Fibroblast of villous mesenchyme (primary cell): ENCODE results near the gene SLC16A3. TPM values are rescaled to one million over a fixed set of nuclear protein-coding genes. Genes with fewer than 3 reads are reported as not detected.
"Not testable (repeated sequence)": the region's sequence is repeated elsewhere in the genome, so short reads cannot be mapped to it uniquely, and the experiment has no call there.

Source experiments
- DNase-seq: peaks from one replicate; pipeline ENCODE4 v3.0.0-alpha.2; 2010; ENCODE audit warnings: low read depth
- H3K4me3 ChIP-seq: 2 replicates; pipeline ENCODE4 v1.5.1; 2011; ENCODE audit warnings: low read depth, mild to moderate bottlenecking, low read length
- total RNA-seq: library from RNA; depleted of rRNA; stranded (reverse); fragments of >200 nt; gene quantifications from 2 replicates; pipeline ENCODE4 v1.2.3, GENCODE V29; 2012
- TF ChIP-seq, protein P1 (sequence below): IDR thresholded peaks from 2 replicates; pipeline ENCODE4 v1.5.1; 2012; ENCODE audit warnings: low read depth, mild to moderate bottlenecking, low read length; ENCODE audit not compliant: insufficient read depth

Gene SLC16A3
- total RNA-seq, 1 donor = 174 TPM

DNA sequence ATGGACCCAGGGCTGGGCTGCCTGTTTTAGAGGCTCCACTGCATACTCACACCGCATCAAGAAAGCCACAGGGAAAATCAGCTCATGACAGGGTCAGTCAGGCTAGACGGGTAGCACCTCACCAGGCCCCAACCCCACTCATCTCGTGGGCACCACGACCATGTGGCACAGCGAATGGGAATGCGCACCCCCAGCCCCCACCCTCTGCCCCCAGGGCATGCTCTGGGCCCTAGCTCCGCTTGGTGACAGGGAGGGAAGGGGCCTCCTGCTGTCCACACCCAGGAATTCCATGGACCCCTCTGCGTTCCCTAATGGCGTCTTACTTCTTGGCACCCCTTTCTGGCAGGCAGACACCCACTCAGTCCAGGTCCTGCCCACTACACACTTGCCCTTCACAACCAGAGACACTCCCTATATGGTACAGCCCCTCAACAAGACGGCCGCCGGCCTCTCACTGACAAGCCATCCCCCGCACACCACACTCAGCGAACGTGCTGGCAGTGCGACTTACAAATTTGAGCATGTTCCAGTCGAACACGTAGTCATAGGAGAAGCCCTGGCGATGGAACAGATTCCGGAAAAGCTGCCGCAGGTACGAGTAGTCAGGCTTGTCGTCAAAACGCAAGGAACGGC lies 22.1 kb downstream of the SLC16A3 start:
- TF ChIP-seq, protein P1, sequence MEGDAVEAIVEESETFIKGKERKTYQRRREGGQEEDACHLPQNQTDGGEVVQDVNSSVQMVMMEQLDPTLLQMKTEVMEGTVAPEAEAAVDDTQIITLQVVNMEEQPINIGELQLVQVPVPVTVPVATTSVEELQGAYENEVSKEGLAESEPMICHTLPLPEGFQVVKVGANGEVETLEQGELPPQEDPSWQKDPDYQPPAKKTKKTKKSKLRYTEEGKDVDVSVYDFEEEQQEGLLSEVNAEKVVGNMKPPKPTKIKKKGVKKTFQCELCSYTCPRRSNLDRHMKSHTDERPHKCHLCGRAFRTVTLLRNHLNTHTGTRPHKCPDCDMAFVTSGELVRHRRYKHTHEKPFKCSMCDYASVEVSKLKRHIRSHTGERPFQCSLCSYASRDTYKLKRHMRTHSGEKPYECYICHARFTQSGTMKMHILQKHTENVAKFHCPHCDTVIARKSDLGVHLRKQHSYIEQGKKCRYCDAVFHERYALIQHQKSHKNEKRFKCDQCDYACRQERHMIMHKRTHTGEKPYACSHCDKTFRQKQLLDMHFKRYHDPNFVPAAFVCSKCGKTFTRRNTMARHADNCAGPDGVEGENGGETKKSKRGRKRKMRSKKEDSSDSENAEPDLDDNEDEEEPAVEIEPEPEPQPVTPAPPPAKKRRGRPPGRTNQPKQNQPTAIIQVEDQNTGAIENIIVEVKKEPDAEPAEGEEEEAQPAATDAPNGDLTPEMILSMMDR = no peak
- DNase-seq = no peak
- H3K4me3 ChIP-seq = no peak overlapping the region

DNA sequence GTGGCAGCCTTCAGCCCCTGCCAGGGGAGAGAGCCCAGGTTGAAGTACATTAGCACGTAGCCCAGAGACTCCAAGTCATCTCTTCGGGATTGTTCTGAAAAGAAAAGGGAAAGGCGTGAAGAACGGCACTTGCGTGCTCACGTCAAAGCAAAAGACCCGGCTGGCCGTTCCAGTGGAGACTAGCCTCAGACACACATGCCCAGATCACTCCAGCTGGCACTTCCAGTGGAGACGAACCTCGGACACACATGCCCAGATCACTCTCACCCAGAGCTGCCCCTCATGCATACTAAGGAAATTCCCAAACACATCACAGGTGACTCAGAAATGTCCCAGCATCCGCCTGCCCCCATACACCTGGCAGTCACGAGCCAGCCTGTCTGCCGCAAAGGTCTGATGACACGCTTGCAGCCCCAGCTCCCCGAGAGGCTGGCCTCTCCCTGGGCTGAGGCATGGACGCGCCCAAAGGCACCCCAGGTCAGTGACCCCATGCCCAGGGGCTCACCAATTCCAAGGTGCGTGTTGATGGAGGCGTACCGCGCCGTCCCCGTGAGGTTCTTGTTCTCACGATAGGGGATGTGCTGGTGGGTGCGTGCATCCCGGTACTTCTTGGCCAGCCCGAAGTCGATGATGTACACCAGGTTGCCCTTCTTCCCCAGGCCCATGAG lies 23.8 kb downstream of the SLC16A3 start:
- no peak overlapping the region for H3K4me3 ChIP-seq
- no peak for DNase-seq
- TF ChIP-seq, protein P1 = no peak

DNA sequence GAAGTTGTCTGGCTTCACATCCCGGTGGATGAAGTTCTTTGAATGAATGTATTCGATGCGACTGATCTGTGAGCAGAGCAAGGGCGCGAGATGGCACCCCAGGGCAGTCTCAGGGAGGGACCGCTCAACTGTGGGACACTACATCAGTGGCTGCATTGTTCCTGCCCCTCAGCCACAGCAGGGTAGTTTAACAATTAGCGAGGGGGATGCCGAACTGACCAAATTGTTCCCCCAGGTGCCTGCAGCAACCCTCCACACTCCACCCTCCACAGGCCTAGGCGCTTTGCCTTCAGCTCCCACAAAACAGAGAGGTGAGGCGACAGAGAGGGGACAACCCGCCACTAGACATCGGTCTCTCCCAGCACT lies 24.3 kb downstream of the SLC16A3 start:
- no peak overlapping the region for H3K4me3 ChIP-seq
- DNase-seq = no peak
- TF ChIP-seq, protein P1 = no peak

DNA sequence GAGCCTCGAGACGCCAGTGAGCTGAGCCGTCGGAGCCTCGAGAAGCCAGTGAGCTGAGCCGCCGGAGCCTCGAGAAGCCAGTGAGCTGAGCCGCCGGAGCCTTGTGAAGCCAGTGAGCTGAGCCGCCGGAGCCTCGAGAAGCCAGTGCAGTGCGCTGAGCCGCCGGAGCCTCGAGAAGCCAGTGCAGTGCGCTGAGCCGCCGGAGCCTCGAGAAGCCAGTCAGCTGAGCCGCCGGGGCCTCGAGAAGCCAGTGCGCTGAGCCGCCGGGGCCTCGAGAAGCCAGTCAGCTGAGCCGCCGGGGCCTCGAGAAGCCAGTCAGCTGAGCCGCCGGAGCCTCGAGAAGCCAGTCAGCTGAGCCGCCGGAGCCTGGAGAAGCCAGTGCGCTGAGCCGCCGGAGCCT lies 25.3 kb downstream of the SLC16A3 start:
- H3K4me3 ChIP-seq, DNase-seq: not testable (repeated sequence)

DNA sequence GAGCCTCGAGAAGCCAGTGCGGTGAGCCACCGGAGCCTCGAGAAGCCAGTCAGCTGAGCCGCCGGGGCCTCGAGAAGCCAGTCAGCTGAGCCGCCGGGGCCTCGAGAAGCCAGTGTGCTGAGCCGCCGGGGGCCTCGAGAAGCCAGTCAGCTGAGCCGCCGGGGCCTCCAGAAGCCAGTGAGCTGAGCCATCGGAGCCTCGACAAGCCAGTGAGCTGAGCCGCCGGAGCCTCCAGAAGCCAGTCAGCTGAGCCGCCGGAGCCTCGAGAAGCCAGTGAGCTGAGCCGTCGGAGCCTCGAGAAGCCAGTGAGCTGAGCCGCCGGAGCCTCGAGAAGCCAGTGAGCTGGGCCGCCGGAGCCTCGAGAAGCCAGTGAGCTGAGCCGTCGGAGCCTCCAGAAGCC lies 25.9 kb downstream of the SLC16A3 start:
- not testable (repeated sequence) for H3K4me3 ChIP-seq, DNase-seq

DNA sequence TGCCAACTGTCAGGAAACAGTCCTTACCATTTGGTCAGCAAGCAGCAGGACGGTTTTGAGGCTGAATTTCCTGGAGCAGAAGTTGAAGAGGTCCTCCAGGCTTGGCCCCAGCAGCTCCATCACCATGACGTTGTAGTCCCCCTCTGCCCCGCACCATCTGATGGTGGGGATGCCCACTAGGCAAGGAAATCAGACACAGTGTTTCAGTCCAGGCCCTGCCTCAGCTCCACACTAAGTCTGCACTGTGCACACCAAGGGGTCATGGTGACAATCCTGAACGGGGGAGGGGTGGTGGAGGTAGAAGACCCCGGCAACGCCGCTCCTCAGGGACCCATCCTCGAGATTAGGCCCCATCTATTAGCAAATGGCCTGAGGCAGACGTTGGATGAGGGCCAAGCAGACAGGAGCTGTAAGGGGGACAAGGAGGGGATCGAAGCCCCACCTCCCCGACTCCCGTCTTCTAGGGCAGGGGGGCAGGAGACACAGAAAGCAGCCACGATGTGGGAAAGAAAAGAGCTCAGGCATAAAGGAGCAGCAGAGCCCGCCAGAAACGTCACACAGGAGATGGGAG lies 26.6 kb downstream of the SLC16A3 start:
- no peak overlapping the region for H3K4me3 ChIP-seq
- TF ChIP-seq, protein P1 = no peak
- DNase-seq = no peak

DNA sequence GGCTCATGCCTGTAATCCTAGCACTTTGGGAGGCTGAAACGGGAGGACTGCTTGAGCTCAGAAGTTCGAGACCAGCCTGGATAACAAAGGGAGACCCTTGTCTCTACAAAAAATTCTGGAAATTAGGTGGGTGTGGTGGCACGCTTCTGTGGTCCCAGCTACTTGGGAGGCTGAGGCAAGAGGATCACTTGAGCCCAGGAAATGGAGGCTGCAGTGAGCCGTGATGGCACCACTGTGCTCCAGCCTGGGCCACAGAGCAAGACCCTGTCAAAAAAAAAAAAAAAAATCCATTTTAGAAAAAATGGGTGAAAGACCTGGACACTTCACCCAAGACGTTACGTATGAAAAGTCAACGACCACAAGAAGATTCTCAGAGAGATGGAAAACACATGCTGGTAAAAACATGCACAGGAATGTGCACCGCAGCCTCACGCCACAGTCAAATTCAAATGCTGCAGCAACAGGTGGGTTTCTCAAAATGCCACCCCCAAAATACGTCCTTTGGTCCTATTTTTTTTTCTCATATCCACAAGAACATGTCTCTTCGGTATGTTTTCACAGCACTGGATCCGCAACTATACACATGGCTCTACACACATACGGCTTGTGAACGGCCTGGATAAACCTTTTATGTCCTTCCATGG lies 27.5 kb downstream of the SLC16A3 start:
- DNase-seq = no peak
- no peak overlapping the region for H3K4me3 ChIP-seq
- TF ChIP-seq, protein P1 = no peak
